ENCODE measurements around the gene DRC1. TPM values are rescaled to one million over a fixed set of nuclear protein-coding genes. Genes with fewer than 3 reads are reported as not detected.

DRC1 gene
- polyA plus RNA-seq, 1 donor from 2014 or later = 0.16 TPM

- H3K4me3 ChIP-seq (ENCODE audit: low read length) = no peak overlapping the region
- H3K4me2 ChIP-seq (ENCODE audit: low read length) = no peak overlapping the region
- H3K9me2 ChIP-seq (ENCODE audit: insufficient read depth, low read length) = no peaks in the 10 kb centered on the region
- no peak overlapping the region for H3K27ac ChIP-seq (ENCODE audit: low read length)
- no peaks in the 10 kb centered on the region for H4K20me1 ChIP-seq (ENCODE audit: insufficient read depth)
- H3K79me2 ChIP-seq (replicated peaks; ENCODE audit: insufficient read depth, low read length) = no peaks in the 10 kb centered on the region
- H3K9ac ChIP-seq (ENCODE audit: low read length) = no peak overlapping the region
- H2AFZ ChIP-seq (ENCODE audit: low read depth, low read length) = no peak overlapping the region
- H3K36me3 ChIP-seq (ENCODE audit: insufficient read depth, low read length) = no peaks in the 10 kb centered on the region
- H3F3A ChIP-seq (ENCODE audit: insufficient read depth, low read length, poor library complexity, severe bottlenecking) = no peaks in the 10 kb centered on the region
- H3K9me3 ChIP-seq (ENCODE audit: low read length) = no peaks in the 10 kb centered on the region
- TF ChIP-seq, protein P1, sequence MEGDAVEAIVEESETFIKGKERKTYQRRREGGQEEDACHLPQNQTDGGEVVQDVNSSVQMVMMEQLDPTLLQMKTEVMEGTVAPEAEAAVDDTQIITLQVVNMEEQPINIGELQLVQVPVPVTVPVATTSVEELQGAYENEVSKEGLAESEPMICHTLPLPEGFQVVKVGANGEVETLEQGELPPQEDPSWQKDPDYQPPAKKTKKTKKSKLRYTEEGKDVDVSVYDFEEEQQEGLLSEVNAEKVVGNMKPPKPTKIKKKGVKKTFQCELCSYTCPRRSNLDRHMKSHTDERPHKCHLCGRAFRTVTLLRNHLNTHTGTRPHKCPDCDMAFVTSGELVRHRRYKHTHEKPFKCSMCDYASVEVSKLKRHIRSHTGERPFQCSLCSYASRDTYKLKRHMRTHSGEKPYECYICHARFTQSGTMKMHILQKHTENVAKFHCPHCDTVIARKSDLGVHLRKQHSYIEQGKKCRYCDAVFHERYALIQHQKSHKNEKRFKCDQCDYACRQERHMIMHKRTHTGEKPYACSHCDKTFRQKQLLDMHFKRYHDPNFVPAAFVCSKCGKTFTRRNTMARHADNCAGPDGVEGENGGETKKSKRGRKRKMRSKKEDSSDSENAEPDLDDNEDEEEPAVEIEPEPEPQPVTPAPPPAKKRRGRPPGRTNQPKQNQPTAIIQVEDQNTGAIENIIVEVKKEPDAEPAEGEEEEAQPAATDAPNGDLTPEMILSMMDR (IDR thresholded peaks at IDR 0.05; ENCODE audit: poor library complexity, severe bottlenecking) = no peak
- TF ChIP-seq POLR2AphosphoS5 (IDR thresholded peaks at IDR 0.05) = no peak
- no peak for TF ChIP-seq REST (IDR thresholded peaks at IDR 0.05; ENCODE audit: borderline replicate concordance)
- no peak for TF ChIP-seq MXI1 (conservative IDR thresholded peaks at IDR 0.05; ENCODE audit: poor library complexity, severe bottlenecking)
- TF ChIP-seq EZH2 (IDR thresholded peaks at IDR 0.05; ENCODE audit: borderline replicate concordance, insufficient read depth, low read length, poor library complexity, severe bottlenecking) = no peak
- no peak for TF ChIP-seq RAD21 (conservative IDR thresholded peaks at IDR 0.05)
- no peak for TF ChIP-seq TAF1 (IDR thresholded peaks at IDR 0.05; ENCODE audit: low read depth)
- TF ChIP-seq SMC3 (conservative IDR thresholded peaks at IDR 0.05; ENCODE audit: poor library complexity) = no peak
- no peak for TF ChIP-seq EP300 (conservative IDR thresholded peaks at IDR 0.05; ENCODE audit: poor library complexity, severe bottlenecking)
- H3K27me3 ChIP-seq (ENCODE audit: insufficient read depth, low read depth, low read length) = no peaks in the 10 kb centered on the region
These were observed 84.2 kb downstream of the DRC1 start for GRCh38 chr2:26485725-26486418.

GRCh38 chr2:26486789-26487188 is 85.1 kb downstream of the DRC1 start:
- no peaks in the 10 kb centered on the region for H3K9me3 ChIP-seq (ENCODE audit: low read length)
- H2AFZ ChIP-seq (ENCODE audit: low read depth, low read length) = no peak overlapping the region
- H3K36me3 ChIP-seq (ENCODE audit: insufficient read depth, low read length) = no peaks in the 10 kb centered on the region
- no peaks in the 10 kb centered on the region for H3K27me3 ChIP-seq (ENCODE audit: insufficient read depth, low read depth, low read length)
- H4K20me1 ChIP-seq (ENCODE audit: insufficient read depth) = no peaks in the 10 kb centered on the region
- H3K9ac ChIP-seq (ENCODE audit: low read length) = no peak overlapping the region
- no peaks in the 10 kb centered on the region for H3F3A ChIP-seq (ENCODE audit: insufficient read depth, low read length, poor library complexity, severe bottlenecking)
- H3K4me3 ChIP-seq (ENCODE audit: low read length) = no peak overlapping the region
- no peak for TF ChIP-seq EP300 (conservative IDR thresholded peaks at IDR 0.05; ENCODE audit: poor library complexity, severe bottlenecking)
- TF ChIP-seq, protein P1 (IDR thresholded peaks at IDR 0.05; ENCODE audit: poor library complexity, severe bottlenecking) = no peak
- TF ChIP-seq POLR2AphosphoS5 (IDR thresholded peaks at IDR 0.05) = no peak
- TF ChIP-seq REST (IDR thresholded peaks at IDR 0.05; ENCODE audit: borderline replicate concordance) = no peak
- TF ChIP-seq SMC3 (conservative IDR thresholded peaks at IDR 0.05; ENCODE audit: poor library complexity) = no peak
- TF ChIP-seq MXI1 (conservative IDR thresholded peaks at IDR 0.05; ENCODE audit: poor library complexity, severe bottlenecking) = no peak
- TF ChIP-seq RAD21 (conservative IDR thresholded peaks at IDR 0.05) = no peak
- no peak for TF ChIP-seq EZH2 (IDR thresholded peaks at IDR 0.05; ENCODE audit: borderline replicate concordance, insufficient read depth, low read length, poor library complexity, severe bottlenecking)
- no peak for TF ChIP-seq TAF1 (IDR thresholded peaks at IDR 0.05; ENCODE audit: low read depth)
- no peaks in the 10 kb centered on the region for H3K79me2 ChIP-seq (replicated peaks; ENCODE audit: insufficient read depth, low read length)
- no peaks in the 10 kb centered on the region for H3K9me2 ChIP-seq (ENCODE audit: insufficient read depth, low read length)
- no peak overlapping the region for H3K4me2 ChIP-seq (ENCODE audit: low read length)
- no peak overlapping the region for H3K27ac ChIP-seq (ENCODE audit: low read length)

Data from neural cell (in vitro differentiated cells).